Measurements from ENCODE around the gene NVL. TPM values are rescaled to one million over a fixed set of nuclear protein-coding genes. Genes with fewer than 3 reads are reported as not detected.

Gene NVL
- total and polyA plus RNA-seq, 2 of the 4 experiments (the other 2 are of a cell fraction), result 16.5 to 18.4 TPM

Small RNA genes within 50 kb of the gene (microRNA-seq; reads per million reads assigned to microRNA genes)
- 0 to 0.37 reads per million in 2 experiments for gene MIR320B2 (ENCODE audit: insufficient read depth in 1 of 2, insufficient read length in 1 of 2, unreplicated experiment in 1 of 2)
- gene RF00139 (ENCODE audit: insufficient read depth, insufficient read length), result not detected
- not detected for gene RNU6-1008P (ENCODE audit: insufficient read depth, insufficient read length)

Small RNA genes within 50 kb of the gene (small RNA-seq; reads per million reads assigned to genes)
- gene MIR320B2, result 0 to 0.15 (median 0) reads per million in 5 experiments
- gene RF00139, result 0 to 0.04 (median 0) reads per million in 5 experiments
- gene RNU6-1008P, result 0 reads per million in 5 experiments

Other genes starting within 250 kb of the NVL start
- 22.6 and 30.0 TPM in 2 replicates for gene FBXO28, start 216.1 kb downstream of the NVL start, total RNA-seq (2012; rRNA removed)
- gene FBXO28, start 216.1 kb downstream of the NVL start, polyA plus RNA-seq (2012; rRNA removed), result 10.6 and 11.6 TPM in 2 replicates
- 54.8 and 123 TPM in 2 replicates for gene DEGS1, start 146.9 kb downstream of the NVL start, total RNA-seq (2012; rRNA removed)
- 89.3 and 109 TPM in 2 replicates for gene DEGS1, start 146.9 kb downstream of the NVL start, polyA plus RNA-seq (2012; rRNA removed)
- 73.1 and 105 TPM in 2 replicates for gene CNIH4, start 26.7 kb upstream of the NVL start, total RNA-seq (2012; rRNA removed)
- gene CNIH4, start 26.7 kb upstream of the NVL start, polyA plus RNA-seq (2012; rRNA removed), result 27.8 and 29.7 TPM in 2 replicates
- gene WDR26, start 104.6 kb upstream of the NVL start, total RNA-seq (2012; rRNA removed), result 23.8 and 41.4 TPM in 2 replicates
- gene WDR26, start 104.6 kb upstream of the NVL start, polyA plus RNA-seq (2012; rRNA removed), result 31.1 and 46.4 TPM in 2 replicates

Data from IMR-90 (cell line).